IgD-negative memory B cell (primary cell): ENCODE data around the gene CCDC178. TPM values are rescaled to one million over a fixed set of nuclear protein-coding genes. Genes with fewer than 3 reads are reported as not detected.

ENCODE experiments used
- H3K27ac Mint-ChIP-seq, 3 donors: one replicate each; pipeline ENCODE4 v1.8.0; 2020 to 2022; ENCODE audit warnings: mild to moderate bottlenecking in 3 of 3, mixed read lengths in 3 of 3, moderate library complexity in 1 of 3
- H3K27me3 Mint-ChIP-seq: one replicate; pipeline ENCODE4 v1.8.0; 2021; ENCODE audit warnings: mixed read lengths
- H3K36me3 Mint-ChIP-seq: one replicate; pipeline ENCODE4 v1.8.0; 2020; ENCODE audit warnings: mild to moderate bottlenecking, mixed read lengths
- H3K4me1 Mint-ChIP-seq, 3 donors: one replicate each; pipeline ENCODE4 v1.8.0; 2020 to 2022; ENCODE audit warnings: mixed read lengths in 3 of 3, mild to moderate bottlenecking in 1 of 3
- H3K4me3 Mint-ChIP-seq, 4 donors: one replicate each; pipeline ENCODE4 v1.8.0; 2020 to 2022; ENCODE audit warnings: mild to moderate bottlenecking in 4 of 4, mixed read lengths in 4 of 4, moderate library complexity in 3 of 4
- H3K9me3 Mint-ChIP-seq, 3 donors: one replicate each; pipeline ENCODE4 v1.8.0; 2020 to 2021; ENCODE audit warnings: mixed read lengths in 3 of 3, mild to moderate bottlenecking in 1 of 3
- polyA plus RNA-seq: library from polyadenylated mRNA; unstranded; fragments of 300-500 nt; fragmentation: Illumina TruSeq; gene quantifications from one replicate; pipeline ENCODE4 v1.2.3, GENCODE V29; 2021

CCDC178 gene
- polyA plus RNA-seq, 1 donor from 2014 or later: not detected

- Mint-ChIP-seq H3K4me1 (no peaks in the 10 kb centered on the region), H3K27me3 (peaks cover 2% of the 10 kb centered on the region), H3K4me3 (no peak overlapping the region), H3K27ac (no peak overlapping the region), H3K36me3 (no peaks in the 10 kb centered on the region), H3K9me3 (peaks cover 0 to 5% (median 0%) of the 10 kb centered on the region in 3 donors)
Measured at GRCh38 chr18:33076601-33077000, 363.9 kb downstream of the CCDC178 start.

- Mint-ChIP-seq H3K4me3 (no peak overlapping the region), H3K27ac (no peak overlapping the region), H3K27me3 (no peaks in the 10 kb centered on the region), H3K9me3 (peaks cover 0 to 4% (median 0%) of the 10 kb centered on the region in 3 donors), H3K4me1 (no peaks in the 10 kb centered on the region), H3K36me3 (no peaks in the 10 kb centered on the region)
Measured at GRCh38 chr18:33074125-33074524, 366.4 kb downstream of the CCDC178 start.

GRCh38 chr18:33062834-33063364 lies 377.6 kb downstream of the CCDC178 start:
- no peaks in the 10 kb centered on the region for H3K36me3 Mint-ChIP-seq
- no peak overlapping the region for H3K27ac Mint-ChIP-seq
- H3K27me3 Mint-ChIP-seq: no peaks in the 10 kb centered on the region
- no peak overlapping the region for H3K4me3 Mint-ChIP-seq
- no peaks in the 10 kb centered on the region for H3K4me1 Mint-ChIP-seq
- peaks cover 0 to 4% (median 1%) of the 10 kb centered on the region in 3 donors for H3K9me3 Mint-ChIP-seq

GRCh38 chr18:33052886-33053285 lies 387.6 kb downstream of the CCDC178 start:
- Mint-ChIP-seq H3K36me3 (no peaks in the 10 kb centered on the region), H3K27me3 (no peaks in the 10 kb centered on the region), H3K4me3 (no peak overlapping the region), H3K4me1 (no peaks in the 10 kb centered on the region), H3K27ac (no peak overlapping the region), H3K9me3 (no peaks in the 10 kb centered on the region)

- Mint-ChIP-seq H3K9me3 (no peaks in the 10 kb centered on the region), H3K4me1 (no peaks in the 10 kb centered on the region), H3K36me3 (no peaks in the 10 kb centered on the region), H3K4me3 (no peak overlapping the region), H3K27me3 (no peaks in the 10 kb centered on the region), H3K27ac (no peak overlapping the region)
Measured at GRCh38 chr18:33051407-33051806, 389.1 kb downstream of the CCDC178 start.

- Mint-ChIP-seq H3K4me1 (no peaks in the 10 kb centered on the region), H3K4me3 (no peak overlapping the region), H3K27me3 (no peaks in the 10 kb centered on the region), H3K27ac (no peak overlapping the region), H3K36me3 (peaks cover 2% of the 10 kb centered on the region), H3K9me3 (peaks cover 2 to 8% (median 2%) of the 10 kb centered on the region in 3 donors)
Measured at GRCh38 chr18:33040213-33040612, 400.3 kb downstream of the CCDC178 start.

GRCh38 chr18:33034945-33035344 lies 405.6 kb downstream of the CCDC178 start:
- Mint-ChIP-seq H3K9me3 (peaks cover 0 to 6% (median 0%) of the 10 kb centered on the region in 3 donors), H3K27me3 (no peaks in the 10 kb centered on the region)

GRCh38 chr18:33034212-33034611 lies 406.3 kb downstream of the CCDC178 start:
- Mint-ChIP-seq H3K9me3 (no peaks in the 10 kb centered on the region), H3K4me3 (no peak overlapping the region), H3K27me3 (no peaks in the 10 kb centered on the region), H3K4me1 (no peaks in the 10 kb centered on the region), H3K27ac (no peak overlapping the region), H3K36me3 (no peaks in the 10 kb centered on the region)

More at GRCh38 chr18:33034945-33035344, 405.6 kb downstream of the CCDC178 start:
- Mint-ChIP-seq H3K27ac (no peak overlapping the region), H3K36me3 (no peaks in the 10 kb centered on the region), H3K4me1 (no peaks in the 10 kb centered on the region), H3K4me3 (no peak overlapping the region)

- Mint-ChIP-seq H3K4me3 (no peak overlapping the region), H3K36me3 (no peaks in the 10 kb centered on the region), H3K4me1 (no peaks in the 10 kb centered on the region), H3K27ac (no peak overlapping the region), H3K9me3 (peaks cover 0 to 2% (median 0%) of the 10 kb centered on the region in 3 donors), H3K27me3 (no peaks in the 10 kb centered on the region)
Measured at GRCh38 chr18:33022370-33022769, 418.2 kb downstream of the CCDC178 start.

- no peaks in the 10 kb centered on the region for H3K4me1 Mint-ChIP-seq
Measured at GRCh38 chr18:33020877-33021276, 419.6 kb downstream of the CCDC178 start.

GRCh38 chr18:33014060-33014796 lies 426.3 kb downstream of the CCDC178 start:
- no peaks in the 10 kb centered on the region for H3K36me3 Mint-ChIP-seq
- H3K4me3 Mint-ChIP-seq: no peak overlapping the region
- no peak overlapping the region for H3K27ac Mint-ChIP-seq
- peaks cover 0 to 2% (median 0%) of the 10 kb centered on the region in 3 donors for H3K9me3 Mint-ChIP-seq
- H3K4me1 Mint-ChIP-seq: peaks cover 0 to 1% (median 0%) of the 10 kb centered on the region in 3 donors
- H3K27me3 Mint-ChIP-seq: no peaks in the 10 kb centered on the region

More at GRCh38 chr18:33020877-33021276, 419.6 kb downstream of the CCDC178 start:
- H3K27ac Mint-ChIP-seq: no peak overlapping the region
- H3K36me3 Mint-ChIP-seq: no peaks in the 10 kb centered on the region
- H3K4me3 Mint-ChIP-seq: no peak overlapping the region
- H3K9me3 Mint-ChIP-seq: peaks cover 0 to 2% (median 0%) of the 10 kb centered on the region in 3 donors
- no peaks in the 10 kb centered on the region for H3K27me3 Mint-ChIP-seq

GRCh38 chr18:33010149-33010548 lies 430.4 kb downstream of the CCDC178 start:
- Mint-ChIP-seq H3K9me3 (peaks cover 0 to 2% (median 0%) of the 10 kb centered on the region in 3 donors), H3K4me1 (peaks cover 0 to 1% (median 0%) of the 10 kb centered on the region in 3 donors), H3K27ac (no peak overlapping the region), H3K4me3 (no peak overlapping the region), H3K36me3 (no peaks in the 10 kb centered on the region), H3K27me3 (no peaks in the 10 kb centered on the region)

- Mint-ChIP-seq H3K9me3 (peaks cover 2 to 15% (median 4%) of the 10 kb centered on the region in 3 donors), H3K36me3 (peaks cover 4% of the 10 kb centered on the region), H3K27ac (no peak overlapping the region), H3K27me3 (peaks cover 5% of the 10 kb centered on the region), H3K4me1 (no peaks in the 10 kb centered on the region), H3K4me3 (no peak overlapping the region)
Measured at GRCh38 chr18:32998921-32999320, 441.6 kb downstream of the CCDC178 start.

GRCh38 chr18:32998285-32998684 lies 442.2 kb downstream of the CCDC178 start:
- H3K27me3 Mint-ChIP-seq: peaks cover 5% of the 10 kb centered on the region
- H3K27ac Mint-ChIP-seq: no peak overlapping the region
- H3K9me3 Mint-ChIP-seq: peaks cover 2 to 15% (median 4%) of the 10 kb centered on the region in 3 donors
- peaks cover 5% of the 10 kb centered on the region for H3K36me3 Mint-ChIP-seq
- H3K4me3 Mint-ChIP-seq: no peak overlapping the region
- H3K4me1 Mint-ChIP-seq: no peaks in the 10 kb centered on the region

GRCh38 chr18:32983721-32984120 lies 456.8 kb downstream of the CCDC178 start:
- H3K4me3 Mint-ChIP-seq: no peak overlapping the region
- no peaks in the 10 kb centered on the region for H3K9me3 Mint-ChIP-seq
- H3K27ac Mint-ChIP-seq: no peak overlapping the region
- no peaks in the 10 kb centered on the region for H3K4me1 Mint-ChIP-seq
- no peaks in the 10 kb centered on the region for H3K36me3 Mint-ChIP-seq
- H3K27me3 Mint-ChIP-seq: no peaks in the 10 kb centered on the region

GRCh38 chr18:32980896-32981295 lies 459.6 kb downstream of the CCDC178 start:
- Mint-ChIP-seq H3K27me3 (no peaks in the 10 kb centered on the region), H3K4me1 (no peaks in the 10 kb centered on the region), H3K9me3 (no peaks in the 10 kb centered on the region), H3K27ac (no peak overlapping the region), H3K36me3 (no peaks in the 10 kb centered on the region), H3K4me3 (no peak overlapping the region)
